ENCODE measurements around the gene MACC1. TPM values are rescaled to one million over a fixed set of nuclear protein-coding genes. Genes with fewer than 3 reads are reported as not detected.

The MACC1 gene
- total RNA-seq, 6 experiments from 2014 or later: not detected

GRCh38 chr7:20158684-20159083, 58.5 kb downstream of the MACC1 start:
- Mint-ChIP-seq H3K9me3 (peaks cover 27% of the 10 kb centered on the region; the same call in 1 of the 2 replicates), H3K36me3 (ENCODE audit: low read depth) (no peaks in the 10 kb centered on the region; the same call in 1 of the 2 replicates), H3K4me3 (no peak overlapping the region), H3K27me3 (ENCODE audit: insufficient read depth) (no peaks in the 10 kb centered on the region; the same call in 1 of the 2 replicates), H3K27ac (no peak overlapping the region), H3K4me1 (ENCODE audit: low read depth) (no peaks in the 10 kb centered on the region)
- no peak for DNase-seq
- TF ChIP-seq, protein P1, sequence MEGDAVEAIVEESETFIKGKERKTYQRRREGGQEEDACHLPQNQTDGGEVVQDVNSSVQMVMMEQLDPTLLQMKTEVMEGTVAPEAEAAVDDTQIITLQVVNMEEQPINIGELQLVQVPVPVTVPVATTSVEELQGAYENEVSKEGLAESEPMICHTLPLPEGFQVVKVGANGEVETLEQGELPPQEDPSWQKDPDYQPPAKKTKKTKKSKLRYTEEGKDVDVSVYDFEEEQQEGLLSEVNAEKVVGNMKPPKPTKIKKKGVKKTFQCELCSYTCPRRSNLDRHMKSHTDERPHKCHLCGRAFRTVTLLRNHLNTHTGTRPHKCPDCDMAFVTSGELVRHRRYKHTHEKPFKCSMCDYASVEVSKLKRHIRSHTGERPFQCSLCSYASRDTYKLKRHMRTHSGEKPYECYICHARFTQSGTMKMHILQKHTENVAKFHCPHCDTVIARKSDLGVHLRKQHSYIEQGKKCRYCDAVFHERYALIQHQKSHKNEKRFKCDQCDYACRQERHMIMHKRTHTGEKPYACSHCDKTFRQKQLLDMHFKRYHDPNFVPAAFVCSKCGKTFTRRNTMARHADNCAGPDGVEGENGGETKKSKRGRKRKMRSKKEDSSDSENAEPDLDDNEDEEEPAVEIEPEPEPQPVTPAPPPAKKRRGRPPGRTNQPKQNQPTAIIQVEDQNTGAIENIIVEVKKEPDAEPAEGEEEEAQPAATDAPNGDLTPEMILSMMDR (IDR thresholded peaks at IDR 0.05): no peak

GRCh38 chr7:20157456-20157855, 59.7 kb downstream of the MACC1 start:
- H3K9me3 Mint-ChIP-seq: peaks cover 28% of the 10 kb centered on the region; the same call in 1 of the 2 replicates
- DNase-seq: no peak
- H3K36me3 Mint-ChIP-seq (ENCODE audit: low read depth): no peaks in the 10 kb centered on the region; the same call in 1 of the 2 replicates
- TF ChIP-seq, protein P1 (IDR thresholded peaks at IDR 0.05): no peak
- no peaks in the 10 kb centered on the region; the same call in 1 of the 2 replicates for H3K27me3 Mint-ChIP-seq (ENCODE audit: insufficient read depth)
- H3K4me3 Mint-ChIP-seq: no peak overlapping the region
- H3K27ac Mint-ChIP-seq: no peak overlapping the region
- H3K4me1 Mint-ChIP-seq (ENCODE audit: low read depth): no peaks in the 10 kb centered on the region

GRCh38 chr7:20153999-20154398, 63.2 kb downstream of the MACC1 start:
- no peaks in the 10 kb centered on the region; the same call in 1 of the 2 replicates for H3K36me3 Mint-ChIP-seq (ENCODE audit: low read depth)
- no peak overlapping the region for H3K27ac Mint-ChIP-seq
- no peak for DNase-seq
- H3K4me1 Mint-ChIP-seq (ENCODE audit: low read depth): no peaks in the 10 kb centered on the region
- no peak overlapping the region for H3K4me3 Mint-ChIP-seq
- H3K9me3 Mint-ChIP-seq: peaks cover 26% of the 10 kb centered on the region
- H3K27me3 Mint-ChIP-seq (ENCODE audit: insufficient read depth): peaks cover 3% of the 10 kb centered on the region; the same call in 1 of the 2 replicates
- TF ChIP-seq, protein P1 (IDR thresholded peaks at IDR 0.05): no peak

DNA sequence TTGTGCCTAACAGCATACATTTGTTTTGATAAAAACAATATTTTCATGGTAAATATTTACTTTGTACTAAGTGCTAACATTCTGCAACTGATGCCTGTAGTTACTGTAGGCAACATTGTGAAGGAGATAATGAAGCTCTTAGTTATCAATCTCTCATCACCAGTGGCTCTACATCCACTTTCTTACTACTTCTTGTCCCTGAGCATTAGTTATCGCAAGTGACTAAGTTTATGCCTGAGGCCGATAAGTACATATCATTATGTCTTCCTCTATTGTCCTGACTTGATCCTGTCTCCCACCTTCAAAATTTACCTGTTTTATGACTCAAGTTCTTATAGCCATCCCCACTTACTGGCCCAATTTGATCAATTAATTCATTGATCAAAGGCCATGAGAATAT, 63.6 kb downstream of the MACC1 start:
- Mint-ChIP-seq H3K9me3 (peaks cover 21% of the 10 kb centered on the region), H3K27me3 (ENCODE audit: insufficient read depth) (peaks cover 3% of the 10 kb centered on the region; the same call in 1 of the 2 replicates), H3K27ac (no peak overlapping the region), H3K36me3 (ENCODE audit: low read depth) (no peaks in the 10 kb centered on the region; the same call in 1 of the 2 replicates), H3K4me3 (no peak overlapping the region), H3K4me1 (ENCODE audit: low read depth) (no peaks in the 10 kb centered on the region)
- TF ChIP-seq, protein P1 (IDR thresholded peaks at IDR 0.05): no peak
- DNase-seq: no peak

GRCh38 chr7:20152511-20152910, 64.7 kb downstream of the MACC1 start:
- Mint-ChIP-seq H3K36me3 (ENCODE audit: low read depth) (no peaks in the 10 kb centered on the region), H3K4me1 (ENCODE audit: low read depth) (no peaks in the 10 kb centered on the region)

More at GRCh38 chr7:20152511-20152910, 64.7 kb downstream of the MACC1 start:
- Mint-ChIP-seq H3K9me3 (peaks cover 17% of the 10 kb centered on the region), H3K4me3 (no peak overlapping the region), H3K27ac (no peak overlapping the region), H3K27me3 (ENCODE audit: insufficient read depth) (peaks cover 3% of the 10 kb centered on the region; the same call in 1 of the 2 replicates)
- TF ChIP-seq, protein P1 (IDR thresholded peaks at IDR 0.05): no peak
- DNase-seq: no peak

All from HFFc6 (cell line).